Esophagus muscularis mucosa (tissue), 4 donors: Measurements from ENCODE around the gene PGP. TPM values are rescaled to one million over a fixed set of nuclear protein-coding genes. Genes with fewer than 3 reads are reported as not detected.

Source experiments
- DNase-seq: peaks from one replicate; pipeline ENCODE4 v3.0.0-alpha.2; 2017; ENCODE audit errors: extremely low spot score
- H3K27ac ChIP-seq, 4 donors: fragments of 200-600 bp; sonication (generic); replicated peaks in 1 of 4; 1 replicate in 3 of 4; 2 replicates in 1 of 4; pipeline ENCODE4 v1.5.1; 2016 to 2019; ENCODE audit warnings: mild to moderate bottlenecking in 1 of 4
- H3K27me3 ChIP-seq, 4 donors: fragments of 200-600 bp; sonication (generic); one replicate each; pipeline versions ENCODE4 v1.5.1 to v1.6.0; 2016 to 2019
- H3K36me3 ChIP-seq, 4 donors: fragments of 200-600 bp; sonication (generic); one replicate each; pipeline ENCODE4 v1.5.1; 2016 to 2019
- H3K4me1 ChIP-seq, 4 donors: fragments of 200-600 bp; sonication (generic); one replicate each; pipeline ENCODE4 v1.5.1; 2016 to 2019
- H3K4me3 ChIP-seq, 4 donors: fragments of 200-600 bp; sonication (generic); 1 replicate in 2 of 4; 2 replicates in 2 of 4; pipeline ENCODE4 v1.5.1; 2016 to 2019; ENCODE audit warnings: mild to moderate bottlenecking in 4 of 4, moderate library complexity in 1 of 4
- H3K9me3 ChIP-seq, 4 donors: fragments of 200-600 bp; sonication (generic); 1 replicate in 3 of 4; 2 replicates in 1 of 4; pipeline ENCODE4 v1.5.1; 2016 to 2019
- CTCF ChIP-seq, 3 experiments: fragments of 200-600 bp in 2 of 3; fragments of 450-650 bp in 1 of 3; sonication (generic) in 2 of 3; IDR thresholded peaks; one replicate each; pipeline ENCODE4 v1.5.1; 2017 to 2019; ENCODE audit warnings: antibody characterized with exemption in 3 of 3, mild to moderate bottlenecking in 2 of 3, moderate library complexity in 1 of 3
- EP300 ChIP-seq: sonication (generic); formaldehyde crosslinking; IDR thresholded peaks from one replicate; pipeline ENCODE4 v1.6.1; 2017; ENCODE audit warnings: antibody characterized with exemption
- POLR2A ChIP-seq: fragments of 450-650 bp; IDR thresholded peaks from one replicate; pipeline ENCODE4 v1.6.1; 2017; ENCODE audit warnings: antibody characterized with exemption, moderate library complexity, mild to moderate bottlenecking, low read depth
- POLR2AphosphoS5 ChIP-seq, 2 donors: sonication (generic); formaldehyde crosslinking; IDR thresholded peaks; one replicate each; pipeline ENCODE4 v1.6.1; 2017; ENCODE audit warnings: antibody characterized with exemption in 2 of 2
- WGBS: methylation state at CpG from one replicate; pipeline ENCODE4 v1.1.5; 2018; 5-methylcytosine and 5-hydroxymethylcytosine counted together
- intact Hi-C: fragments of 100-400 bp; cut with DNase I; formaldehyde crosslinking; loops from one replicate; pipeline ENCODE4 v1.15.1; 2023
- total RNA-seq, 4 donors: library from RNA; depleted of rRNA; stranded (reverse); fragments of >200 nt; gene quantifications; one replicate each; pipeline versions ENCODE4 v1.1.0 to v1.2.1, GENCODE V29; 2016

PGP gene
- total RNA-seq, 4 donors from 2014 or later = 8.9 to 20.0 (median 13.7) TPM

- WGBS = 71% methylated on average over 4 of the region's 4 CpGs
- no peak for DNase-seq
- H3K36me3 ChIP-seq = no peaks in the 10 kb centered on the region
- no peaks in the 10 kb centered on the region for H3K9me3 ChIP-seq
- no peak overlapping the region for H3K4me3 ChIP-seq
- H3K27ac ChIP-seq = no peak overlapping the region
- intact Hi-C loops = no loop called here
- TF ChIP-seq POLR2AphosphoS5 (IDR thresholded peaks at IDR 0.05) (no peak), EP300 (no peak), CTCF (IDR thresholded peaks at IDR 0.05) (no peak), POLR2A (no peak)
- peaks cover 8 to 54% (median 22%) of the 10 kb centered on the region in 4 donors for H3K27me3 ChIP-seq
- peaks cover 9 to 28% (median 21%) of the 10 kb centered on the region in 4 donors for H3K4me1 ChIP-seq
Observed at GRCh38 chr16:2198283-2198682, 16.4 kb downstream of the PGP start.

- no peak for DNase-seq
- Histone ChIP-seq H3K27me3 (peaks cover 8 to 56% (median 22%) of the 10 kb centered on the region in 4 donors), H3K36me3 (no peaks in the 10 kb centered on the region), H3K27ac (no peak overlapping the region), H3K9me3 (no peaks in the 10 kb centered on the region), H3K4me1 (peaks cover 9 to 28% (median 21%) of the 10 kb centered on the region in 4 donors), H3K4me3 (no peak overlapping the region)
- intact Hi-C loops = no loop called here
- WGBS = 82% methylated on average over 6 of the region's 6 CpGs
- TF ChIP-seq EP300 = no peak
- TF ChIP-seq CTCF (IDR thresholded peaks at IDR 0.05) = no peak
- TF ChIP-seq POLR2AphosphoS5 (IDR thresholded peaks at IDR 0.05) = no peak
- no peak for TF ChIP-seq POLR2A
Observed at GRCh38 chr16:2197765-2198164, 16.9 kb downstream of the PGP start.

DNA sequence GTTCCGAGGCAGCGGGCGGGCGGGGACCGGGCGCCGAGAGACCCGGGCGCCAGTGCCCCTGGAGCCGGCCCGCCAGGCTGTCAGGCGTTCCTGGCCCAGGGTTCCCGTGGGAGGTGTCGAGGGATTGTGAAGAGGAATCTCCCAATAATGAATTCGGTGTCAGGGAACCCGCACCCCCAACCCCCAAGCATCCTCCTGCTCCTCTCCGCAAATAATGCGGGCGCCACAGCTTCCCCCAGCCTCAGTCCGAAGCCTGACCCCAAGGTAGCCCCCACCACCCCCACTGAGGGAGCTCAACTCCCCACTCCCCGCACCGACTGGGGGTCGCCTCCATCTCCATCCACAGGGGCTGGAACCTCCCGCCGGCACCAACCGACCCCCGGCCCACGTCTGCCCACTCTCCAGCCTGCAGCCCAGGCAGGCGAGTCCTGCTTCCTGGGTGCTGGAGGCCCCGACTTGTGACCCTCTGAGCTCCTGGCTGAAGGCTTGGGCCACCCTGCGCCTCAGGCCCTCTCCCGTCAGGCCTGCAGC lies 17.6 kb downstream of the PGP start:
- no peaks in the 10 kb centered on the region for H3K36me3 ChIP-seq
- no peak overlapping the region for H3K27ac ChIP-seq
- H3K4me1 ChIP-seq = peaks cover 9 to 28% (median 21%) of the 10 kb centered on the region in 4 donors
- peaks cover 8 to 56% (median 22%) of the 10 kb centered on the region in 4 donors for H3K27me3 ChIP-seq
- 31% methylated on average over 5 of the region's 32 CpGs for WGBS
- TF ChIP-seq CTCF (IDR thresholded peaks at IDR 0.05) (no peak), POLR2A (no peak), POLR2AphosphoS5 (IDR thresholded peaks at IDR 0.05) (no peak), EP300 (no peak)
- intact Hi-C loops = no loop called here
- no peaks in the 10 kb centered on the region for H3K9me3 ChIP-seq
- DNase-seq = no peak
- peak overlapping the region; percentile 37 to 64 (median 40) for H3K4me3 ChIP-seq

- H3K9me3 ChIP-seq = no peaks in the 10 kb centered on the region
- H3K27me3 ChIP-seq = peaks cover 8 to 56% (median 22%) of the 10 kb centered on the region in 4 donors
- no peaks in the 10 kb centered on the region for H3K36me3 ChIP-seq
- DNase-seq = no peak
- no peak within 1 kb of the TSS for H3K27ac ChIP-seq
- no CpG with 5 or more reads among the region's 129 CpGs for WGBS
- H3K4me1 ChIP-seq = peaks cover 9 to 28% (median 21%) of the 10 kb centered on the region in 4 donors
- intact Hi-C loops = no loop called here
- TF ChIP-seq EP300 (no peak), CTCF (IDR thresholded peaks at IDR 0.05) (no peak), POLR2A (no peak), POLR2AphosphoS5 (IDR thresholded peaks at IDR 0.05) (no peak)
- peak within 1 kb of the TSS; percentile 52 to 64 (median 52) for H3K4me3 ChIP-seq
Observed at GRCh38 chr16:2196162-2196980, 18.3 kb downstream of the PGP start, which contains the start of gene CASKIN1. Gene CASKIN1 (minus strand): TSS chr16:2196605. CDS start chr16:2196432, 173 bp downstream.
